ENCODE data around the gene CLTRN.

DNA sequence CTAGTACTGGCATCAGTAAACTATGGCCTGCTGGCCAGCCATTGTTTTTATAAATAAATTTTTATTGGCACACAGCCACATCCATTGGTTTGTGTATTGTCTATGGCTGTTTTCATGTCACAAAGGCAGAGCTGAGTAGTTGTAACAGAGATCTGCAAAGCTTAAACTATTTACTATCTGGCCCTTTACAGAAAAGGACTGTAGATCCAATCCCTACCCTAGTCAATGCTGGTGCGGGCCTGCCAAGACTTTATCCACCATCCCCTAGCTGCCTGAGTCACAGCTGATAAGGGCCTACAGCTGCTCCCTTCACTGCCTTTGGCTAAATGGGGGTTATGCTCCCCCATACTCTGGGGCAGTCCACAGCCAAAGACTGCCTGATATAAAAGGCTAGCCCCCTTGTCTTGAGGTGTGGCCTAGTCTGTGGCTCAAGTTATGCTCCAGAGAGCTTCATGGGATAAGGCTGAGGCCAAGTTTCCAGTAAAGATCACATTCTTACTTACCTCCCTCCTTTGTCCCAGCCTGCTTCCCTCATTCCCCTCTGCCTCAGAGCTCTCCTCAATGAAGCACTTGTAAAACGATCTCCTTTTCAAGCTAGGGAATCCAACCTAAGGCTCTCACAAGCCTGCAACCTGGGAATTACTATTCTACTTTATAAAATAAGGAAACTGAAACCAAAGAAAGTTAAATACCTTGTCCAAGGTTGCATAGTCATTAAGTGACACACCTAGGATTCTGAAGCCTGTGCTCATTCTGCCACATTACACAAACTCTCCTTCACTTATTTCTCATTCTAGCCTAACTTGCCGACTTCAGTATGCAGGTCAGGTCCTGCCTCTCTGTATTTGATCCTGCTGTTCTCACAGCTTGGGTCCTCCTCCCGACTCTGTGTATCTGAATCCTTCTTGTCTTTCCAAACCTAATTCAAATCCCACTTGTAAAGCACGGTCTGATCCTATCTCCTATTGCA lies 84.5 kb downstream of the CLTRN start:
- TF ChIP-seq CTCF (conservative IDR thresholded peaks at IDR 0.05; ENCODE audit: low read length): no peak
- no peak for TF ChIP-seq EZH2phosphoT487 (IDR thresholded peaks at IDR 0.05; ENCODE audit: borderline replicate concordance)
